ENCODE results near the gene MAST4. TPM values are rescaled to one million over a fixed set of nuclear protein-coding genes. Genes with fewer than 3 reads are reported as not detected.

The MAST4 gene
- total and polyA plus RNA-seq, 2 of the 8 experiments (the other 6 are each of a cell fraction or from before 2014, with no cell fraction given) = 1.5 to 2.6 TPM

GRCh38 chr5:66991746-66992145 is 395.6 kb downstream of the MAST4 start:
- POLR2A ChIA-PET (ENCODE audit: partially characterized antibody) = interaction anchor here (0.6 to 3.4 kb wide), 2 partner anchors 11 to 59 kb away, joined by 3 to 15 read pairs; no protein-coding TSS in a partner anchor
- TF ChIP-seq BCL11A (IDR thresholded peaks at IDR 0.05; ENCODE audit: low read depth in 2 of 2, low read length in 2 of 2) (no peak), SUZ12 (IDR thresholded peaks at IDR 0.05; ENCODE audit: low read length) (no peak), BACH1 (IDR thresholded peaks at IDR 0.05; ENCODE audit: low read length) (no peak), RFX5 (IDR thresholded peaks at IDR 0.05; ENCODE audit: borderline replicate concordance, low read depth, low read length) (no peak), CBX5 (IDR thresholded peaks at IDR 0.05; ENCODE audit: low read depth, low read length) (no peak), HDAC2 (IDR thresholded peaks at IDR 0.05; ENCODE audit: borderline replicate concordance in 1 of 2, low read depth in 2 of 2, low read length in 2 of 2) (no peak), KDM4A (IDR thresholded peaks at IDR 0.05; ENCODE audit: low read depth, low read length, severe bottlenecking) (no peak), GABPA (IDR thresholded peaks at IDR 0.05; ENCODE audit: borderline replicate concordance, insufficient read depth, low read length) (no peak), ATF3 (IDR thresholded peaks at IDR 0.05; ENCODE audit: insufficient read depth, low read depth, low read length) (no peak)
- no peak overlapping the region for H4K91ac ChIP-seq (replicated peaks; ENCODE audit: insufficient read length, low read length)
- H3K23me2 ChIP-seq (ENCODE audit: low read depth, low read length) = no peaks in the 10 kb centered on the region
- no peak overlapping the region for H2BK20ac ChIP-seq (ENCODE audit: low read length)
- H2BK15ac ChIP-seq (ENCODE audit: low read length) = no peak overlapping the region
- no peak overlapping the region for H3K23ac ChIP-seq (ENCODE audit: insufficient read length)
- FAIRE-seq (no peak), DNase-seq (ENCODE audit: low read depth in 1 of 2, low spot score in 2 of 2) (no peak)
- H3K4me2 ChIP-seq (ENCODE audit: insufficient read depth in 1 of 2, low read depth in 2 of 2, low read length in 2 of 2) = no peak overlapping the region
- H2BK120ac ChIP-seq (replicated peaks; ENCODE audit: low read depth, low read length) = no peak overlapping the region
- no peak overlapping the region for H3K4ac ChIP-seq (replicated peaks; ENCODE audit: insufficient read length, low read depth, low read length)
- CTCF ChIA-PET (ENCODE audit: partially characterized antibody) = interaction anchor here (1.2 to 6.6 kb wide), 3 partner anchors 10 to 158 kb away, joined by 3 to 34 read pairs (median 4); no protein-coding TSS in a partner anchor
- no peak overlapping the region for H3K14ac ChIP-seq (ENCODE audit: insufficient read length)
- H3K79me2 ChIP-seq (ENCODE audit: control insufficient read depth in 1 of 2, insufficient read depth in 2 of 2, low read length in 2 of 2) = no peaks in the 10 kb centered on the region
- no peak overlapping the region for H3K4me3 ChIP-seq (ENCODE audit: extremely low read depth in 1 of 4, insufficient read depth in 2 of 4, low read depth in 3 of 4, low read length in 4 of 4)
- H4K8ac ChIP-seq (ENCODE audit: extremely low read depth, insufficient read depth, low read length) = no peak overlapping the region
- H2AK5ac ChIP-seq (ENCODE audit: low read depth, low read length) = no peak overlapping the region
- no peaks in the 10 kb centered on the region for H3K36me3 ChIP-seq (ENCODE audit: control insufficient read depth in 2 of 4, insufficient read depth in 4 of 4, low read length in 3 of 4)
- H2BK12ac ChIP-seq (ENCODE audit: low read depth, low read length) = no peak overlapping the region
- H3K9me3 ChIP-seq (ENCODE audit: insufficient read depth in 2 of 2, low read depth in 1 of 2, low read length in 1 of 2) = no peaks in the 10 kb centered on the region
- H4K20me1 ChIP-seq (replicated peaks in 1 of 2; ENCODE audit: control insufficient read depth in 1 of 2, insufficient read depth in 2 of 2, low read length in 2 of 2) = no peaks in the 10 kb centered on the region
- no peaks in the 10 kb centered on the region for H3K79me1 ChIP-seq (ENCODE audit: low read depth, low read length)
- H3K56ac ChIP-seq (replicated peaks; ENCODE audit: insufficient read length, low read depth, low read length) = no peak overlapping the region
- peaks cover 0 to 4% (median 2%) of the 10 kb centered on the region in 4 experiments; a peak in 4 of 7 replicates for H3K4me1 ChIP-seq (replicated peaks in 1 of 4; ENCODE audit: control insufficient read depth in 3 of 4, insufficient read depth in 4 of 4, low read length in 3 of 4)
- H3K9ac ChIP-seq (replicated peaks in 1 of 4; ENCODE audit: extremely low read depth in 1 of 4, low read depth in 3 of 4, low read length in 3 of 4) = no peak overlapping the region
- no peak overlapping the region for H2AFZ ChIP-seq (ENCODE audit: low read length)
- no peak overlapping the region for H2BK5ac ChIP-seq (ENCODE audit: low read depth, low read length)
- H3K18ac ChIP-seq (ENCODE audit: extremely low read depth, low read length) = no peak overlapping the region
- H3K27ac ChIP-seq (ENCODE audit: low read depth, low read length) = no peak overlapping the region
- no peak overlapping the region for H4K5ac ChIP-seq (ENCODE audit: insufficient read length, low read depth, low read length)
- WGBS, 2 experiments (ENCODE audit: extremely low coverage in 1 of 2, insufficient coverage in 1 of 2, insufficient read length in 1 of 2, insufficient replicate concordance in 2 of 2, low coverage in 1 of 2, low lambda C conversion rate in 2 of 2, missing lambda C conversion rate in 1 of 2) = 42% methylated on average over 2 of the region's 2 CpGs; no CpG with 5 or more reads in 1 of the 2 experiments
- no peaks in the 10 kb centered on the region for H3K27me3 ChIP-seq (replicated peaks in 1 of 4; ENCODE audit: control insufficient read depth in 3 of 4, extremely low read depth in 1 of 4, insufficient read depth in 3 of 4, low read length in 3 of 4)

All from H1 (cell line).